ENCODE data around the gene LRTM2.

- TF ChIP-seq CTCF (IDR thresholded peaks at IDR 0.05) (no peak), POLR2A (IDR thresholded peaks at IDR 0.05) (no peak)
Measured at GRCh38 chr12:1832801-1833595, 12.6 kb downstream of the LRTM2 start.
